Right atrium auricular region (tissue), 2 donors: Measurements from ENCODE around the gene ANKRD33B. TPM values are rescaled to one million over a fixed set of nuclear protein-coding genes. Genes with fewer than 3 reads are reported as not detected.
"Not testable (repeated sequence)": the region's sequence is repeated elsewhere in the genome, so short reads cannot be mapped to it uniquely, and the experiment has no call there.

ENCODE experiments used
- DNase-seq: peaks from one replicate; pipeline ENCODE4 v3.0.0-alpha.2; 2019; ENCODE audit warnings: low spot score
- H3K27ac ChIP-seq, 2 donors: fragments of 200-600 bp; sonication (generic); 1 replicate in 1 of 2; 2 replicates in 1 of 2; pipeline ENCODE4 v1.5.1; 2016 to 2019
- H3K27me3 ChIP-seq, 2 donors: fragments of 200-600 bp; sonication (generic); one replicate each; pipeline versions ENCODE4 v1.5.1 to v1.6.0; 2017 to 2019
- H3K36me3 ChIP-seq: fragments of 200-600 bp; sonication (generic); one replicate; pipeline ENCODE4 v1.5.1; 2016
- H3K4me1 ChIP-seq, 2 donors: fragments of 200-600 bp; sonication (generic); one replicate each; pipeline versions ENCODE4 v1.5.1 to v1.6.0; 2017 to 2019
- H3K4me3 ChIP-seq, 2 donors: fragments of 200-600 bp; sonication (generic); 1 replicate in 1 of 2; 2 replicates in 1 of 2; pipeline ENCODE4 v1.5.1; 2017 to 2019; ENCODE audit warnings: mild to moderate bottlenecking in 1 of 2, moderate library complexity in 1 of 2
- H3K9me3 ChIP-seq, 2 donors: fragments of 200-600 bp; sonication (generic); one replicate each; pipeline ENCODE4 v1.5.1; 2019
- CTCF ChIP-seq, 2 donors: fragments of 200-600 bp; sonication (generic); IDR thresholded peaks; one replicate each; pipeline ENCODE4 v1.5.1; 2019; ENCODE audit warnings: antibody characterized with exemption in 2 of 2
- total RNA-seq, 2 donors: library from RNA; depleted of rRNA; stranded (reverse); fragments of >200 nt; gene quantifications; one replicate each; pipeline ENCODE4 v1.1.0, GENCODE V29; 2016

ANKRD33B gene
- total RNA-seq, 2 donors from 2014 or later, result 1.2 to 4.7 TPM

- no peak for DNase-seq
- Histone ChIP-seq H3K4me3 (no peak overlapping the region), H3K4me1 (no peaks in the 10 kb centered on the region), H3K9me3 (no peaks in the 10 kb centered on the region), H3K36me3 (no peaks in the 10 kb centered on the region), H3K27me3 (no peaks in the 10 kb centered on the region), H3K27ac (no peak overlapping the region)
- no peak for TF ChIP-seq CTCF (IDR thresholded peaks at IDR 0.05)
Observed at GRCh38 chr5:10543585-10544040, 20.3 kb upstream of the ANKRD33B start.

GRCh38 chr5:10545084-10545483, 18.8 kb upstream of the ANKRD33B start:
- Histone ChIP-seq H3K9me3 (no peaks in the 10 kb centered on the region), H3K4me1 (no peaks in the 10 kb centered on the region), H3K27me3 (no peaks in the 10 kb centered on the region), H3K27ac (no peak overlapping the region), H3K36me3 (no peaks in the 10 kb centered on the region), H3K4me3 (no peak overlapping the region)
- no peak for TF ChIP-seq CTCF (IDR thresholded peaks at IDR 0.05)
- no peak for DNase-seq

GRCh38 chr5:10546186-10546585, 17.7 kb upstream of the ANKRD33B start:
- no peak for TF ChIP-seq CTCF (IDR thresholded peaks at IDR 0.05)
- Histone ChIP-seq H3K27ac (no peak overlapping the region), H3K27me3 (no peaks in the 10 kb centered on the region), H3K9me3 (no peaks in the 10 kb centered on the region), H3K4me3 (no peak overlapping the region), H3K4me1 (peaks cover 0 to 5% of the 10 kb centered on the region in 2 donors), H3K36me3 (no peaks in the 10 kb centered on the region)
- no peak for DNase-seq

- H3K27ac ChIP-seq, result no peak overlapping the region
- H3K36me3 ChIP-seq, result no peaks in the 10 kb centered on the region
- no peaks in the 10 kb centered on the region for H3K27me3 ChIP-seq
- no peaks in the 10 kb centered on the region for H3K9me3 ChIP-seq
- DNase-seq, result no peak
- H3K4me3 ChIP-seq, result no peak overlapping the region
- no peak for TF ChIP-seq CTCF (IDR thresholded peaks at IDR 0.05)
- H3K4me1 ChIP-seq, result peaks cover 0 to 10% of the 10 kb centered on the region in 2 donors
Observed at GRCh38 chr5:10548418-10549122, 15.3 kb upstream of the ANKRD33B start.

GRCh38 chr5:10549123-10549514, 14.8 kb upstream of the ANKRD33B start:
- H3K4me3 ChIP-seq, H3K27me3 ChIP-seq, DNase-seq, H3K36me3 ChIP-seq, H3K9me3 ChIP-seq, H3K27ac ChIP-seq: not testable (repeated sequence)
- peaks cover 0 to 10% of the 10 kb centered on the region in 2 donors for H3K4me1 ChIP-seq

GRCh38 chr5:10550222-10550995, 13.5 kb upstream of the ANKRD33B start:
- Histone ChIP-seq H3K27ac (no peak overlapping the region), H3K4me1 (peaks cover 0 to 10% of the 10 kb centered on the region in 2 donors), H3K9me3 (no peaks in the 10 kb centered on the region), H3K27me3 (no peaks in the 10 kb centered on the region), H3K4me3 (no peak overlapping the region), H3K36me3 (no peaks in the 10 kb centered on the region)
- DNase-seq, result no peak
- TF ChIP-seq CTCF (IDR thresholded peaks at IDR 0.05), result no peak
